B cell (primary cell): Measurements from ENCODE around the gene FER. TPM values are rescaled to one million over a fixed set of nuclear protein-coding genes. Genes with fewer than 3 reads are reported as not detected.

Experiments
- ATAC-seq: fragments of 200-7000 bp; cut with Tn5 transposase; one replicate; pipeline ENCODE4 v1.10.0; 2021; ENCODE audit warnings: low read depth, mild to moderate bottlenecking, moderate number of reproducible peaks, moderate library complexity
- CTCF ChIA-PET: fragments of 350-600 bp; sonication (Branson Sonifier 250); formaldehyde crosslinking; loops from one replicate; lab custom pipeline; 2021; ENCODE audit warnings: antibody characterized with exemption, inconsistent platforms; lab: Charles Lee
- POLR2A ChIA-PET: fragments of 350-600 bp; sonication (Branson Sonifier 250); formaldehyde crosslinking; loops from one replicate; lab custom pipeline; 2021; ENCODE audit warnings: antibody characterized with exemption; lab: Charles Lee
- DNase-seq: peaks from one replicate; pipeline ENCODE4 v3.0.0; 2013
- H2AFZ ChIP-seq: 2 replicates; pipeline ENCODE4 v1.6.1; 2012; ENCODE audit warnings: mild to moderate bottlenecking, low read depth, low read length; ENCODE audit not compliant: insufficient read depth, poor library complexity, severe bottlenecking
- H3K27ac ChIP-seq, 2 donors: 1 replicate in 1 of 2; 2 replicates in 1 of 2; pipeline ENCODE4 v1.5.1; 2012 to 2013; ENCODE audit warnings: low read length in 2 of 2, mild to moderate bottlenecking in 2 of 2, moderate library complexity in 1 of 2
- H3K27me3 ChIP-seq, 4 experiments: fragments of 200-600 bp in 1 of 4; sonication (generic) in 1 of 4; replicated peaks in 1 of 4; 1 replicate in 2 of 4; 2 replicates in 2 of 4; pipeline versions ENCODE4 v1.6.1 to v1.7.0; 2013 to 2016; ENCODE audit warnings: low read length in 3 of 4, mild to moderate bottlenecking in 2 of 4, mixed read lengths in 1 of 4, moderate library complexity in 1 of 4; ENCODE audit not compliant: insufficient read depth in 4 of 4, control insufficient read depth in 3 of 4; ENCODE audit errors: control extremely low read depth in 1 of 4
- H3K36me3 ChIP-seq, 2 experiments: replicated peaks in 1 of 2; 1 replicate in 1 of 2; 2 replicates in 1 of 2; pipeline versions ENCODE4 v1.6.1 to v1.7.1; 2013; ENCODE audit warnings: low read length in 1 of 2; ENCODE audit not compliant: insufficient read depth in 2 of 2, control insufficient read depth in 1 of 2; ENCODE audit errors: control extremely low read depth in 1 of 2, extremely low read depth in 1 of 2
- H3K4me1 ChIP-seq, 2 donors: fragments of 200-600 bp in 1 of 2; sonication (generic) in 1 of 2; 1 replicate in 1 of 2; 2 replicates in 1 of 2; pipeline versions ENCODE4 v1.5.1 to v1.6.1; 2013 to 2017; ENCODE audit warnings: low read length in 2 of 2; ENCODE audit not compliant: control insufficient read depth in 2 of 2, insufficient read depth in 2 of 2
- H3K4me2 ChIP-seq: replicated peaks from 2 replicates; pipeline ENCODE3; 2012; ENCODE audit warnings: mild to moderate bottlenecking, low read depth, low read length; ENCODE audit not compliant: poor library complexity, severe bottlenecking
- H3K4me3 ChIP-seq, 5 experiments: fragments of 200-600 bp in 1 of 5; sonication (generic) in 1 of 5; 1 replicate in 3 of 5; 2 replicates in 2 of 5; pipeline versions ENCODE4 v1.5.1 to v1.7.0; 2011 to 2016; ENCODE audit warnings: low read length in 4 of 5, mild to moderate bottlenecking in 4 of 5, low read depth in 2 of 5, control low read depth in 1 of 5, moderate library complexity in 1 of 5; ENCODE audit not compliant: insufficient read depth in 1 of 5; ENCODE audit errors: control extremely low read depth in 1 of 5, extremely low read depth in 1 of 5
- H3K79me2 ChIP-seq: fragments of 200-600 bp; sonication (generic); one replicate; pipeline ENCODE4 v1.6.0; 2016; ENCODE audit warnings: low read length; ENCODE audit not compliant: control insufficient read depth, insufficient read depth
- H3K9ac ChIP-seq: fragments of 200-600 bp; sonication (generic); 2 replicates; pipeline ENCODE4 v1.6.1; 2017; ENCODE audit warnings: mild to moderate bottlenecking, low read length, moderate library complexity
- H3K9me3 ChIP-seq, 3 donors: one replicate each; pipeline versions ENCODE4 v1.6.1 to v1.7.1; 2013; ENCODE audit warnings: low read length in 2 of 3; ENCODE audit not compliant: control insufficient read depth in 2 of 3, insufficient read depth in 1 of 3; ENCODE audit errors: control extremely low read depth in 1 of 3
- H4K20me1 ChIP-seq: 2 replicates; pipeline ENCODE4 v1.6.0; 2012; ENCODE audit warnings: mild to moderate bottlenecking, low read length; ENCODE audit not compliant: insufficient read depth, control insufficient read depth, poor library complexity, severe bottlenecking
- H3K27ac Mint-ChIP-seq: one replicate; pipeline ENCODE4 v1.8.0; 2021; ENCODE audit warnings: mixed read lengths
- H3K27me3 Mint-ChIP-seq: one replicate; pipeline ENCODE4 v1.8.0; 2021; ENCODE audit warnings: mixed read lengths
- H3K4me1 Mint-ChIP-seq: one replicate; pipeline ENCODE4 v1.8.0; 2021; ENCODE audit warnings: mixed read lengths
- H3K4me3 Mint-ChIP-seq: one replicate; pipeline ENCODE4 v1.8.0; 2021; ENCODE audit warnings: mixed read lengths
- H3K9me3 Mint-ChIP-seq: one replicate; pipeline ENCODE4 v1.8.0; 2022; ENCODE audit warnings: mixed read lengths; ENCODE audit not compliant: insufficient read depth
- EZH2 ChIP-seq: IDR thresholded peaks from 2 replicates; pipeline ENCODE4 v1.6.1; 2012; ENCODE audit warnings: borderline replicate concordance, low read depth, mild to moderate bottlenecking, moderate library complexity, low read length; ENCODE audit not compliant: insufficient read depth, poor library complexity, severe bottlenecking
- WGBS: methylation state at CpG from one replicate; pipeline ENCODE4 v1.1.5; 2013; ENCODE audit warnings: missing lambda C conversion rate; ENCODE audit not compliant: insufficient coverage; 5-methylcytosine and 5-hydroxymethylcytosine counted together
- intact Hi-C: fragments of 100-400 bp; cut with micrococcal nuclease; formaldehyde crosslinking; loops from one replicate; pipeline ENCODE4 v1.10.0; 2022
- polyA plus RNA-seq: library from polyadenylated mRNA; depleted of rRNA; stranded (reverse); fragments of >200 nt; gene quantifications from 2 replicates; pipeline ENCODE4 v1.2.3, GENCODE V29; 2012
- total RNA-seq, 2 donors: library from RNA; stranded (reverse); fragments of 120-200 nt in 1 of 2; gene quantifications; 1 replicate in 1 of 2; 2 replicates in 1 of 2; pipeline versions ENCODE4 v1.2.3 to v1.2.4, GENCODE V29; 2013 to 2022
- TF ChIP-seq, protein P1 (sequence below): fragments of 200-600 bp; IDR thresholded peaks from one replicate; pipeline ENCODE4 v1.8.0; 2022; ENCODE audit warnings: antibody characterized with exemption, mild to moderate bottlenecking

The FER gene
- total and polyA plus RNA-seq, 2 donors (not counting 1 experiment from before 2014, with no cell fraction given) = 1.3 to 41.3 TPM

- DNase-seq (no peak), ATAC-seq (no peak)
- no peaks in the 10 kb centered on the region for H3K9me3 Mint-ChIP-seq
- ChIA-PET CTCF (no interaction called here), POLR2A (no interaction called here)
- Histone ChIP-seq H3K9me3 (no peaks in the 10 kb centered on the region), H3K79me2 (no peaks in the 10 kb centered on the region), H3K9ac (no peak overlapping the region), H4K20me1 (no peaks in the 10 kb centered on the region), H2AFZ (no peak overlapping the region), H3K4me2 (no peak overlapping the region), H3K36me3 (no peaks in the 10 kb centered on the region), H3K27me3 (no peaks in the 10 kb centered on the region), H3K4me3 (no peak overlapping the region), H3K4me1 (peaks cover 0 to 2% of the 10 kb centered on the region in 2 donors), H3K27ac (no peak overlapping the region)
- H3K4me1 Mint-ChIP-seq = peaks cover 9% of the 10 kb centered on the region
- no peaks in the 10 kb centered on the region for H3K27me3 Mint-ChIP-seq
- no peak overlapping the region for H3K27ac Mint-ChIP-seq
- WGBS = 100% methylated on average over 2 of the region's 3 CpGs
- TF ChIP-seq, protein P1, sequence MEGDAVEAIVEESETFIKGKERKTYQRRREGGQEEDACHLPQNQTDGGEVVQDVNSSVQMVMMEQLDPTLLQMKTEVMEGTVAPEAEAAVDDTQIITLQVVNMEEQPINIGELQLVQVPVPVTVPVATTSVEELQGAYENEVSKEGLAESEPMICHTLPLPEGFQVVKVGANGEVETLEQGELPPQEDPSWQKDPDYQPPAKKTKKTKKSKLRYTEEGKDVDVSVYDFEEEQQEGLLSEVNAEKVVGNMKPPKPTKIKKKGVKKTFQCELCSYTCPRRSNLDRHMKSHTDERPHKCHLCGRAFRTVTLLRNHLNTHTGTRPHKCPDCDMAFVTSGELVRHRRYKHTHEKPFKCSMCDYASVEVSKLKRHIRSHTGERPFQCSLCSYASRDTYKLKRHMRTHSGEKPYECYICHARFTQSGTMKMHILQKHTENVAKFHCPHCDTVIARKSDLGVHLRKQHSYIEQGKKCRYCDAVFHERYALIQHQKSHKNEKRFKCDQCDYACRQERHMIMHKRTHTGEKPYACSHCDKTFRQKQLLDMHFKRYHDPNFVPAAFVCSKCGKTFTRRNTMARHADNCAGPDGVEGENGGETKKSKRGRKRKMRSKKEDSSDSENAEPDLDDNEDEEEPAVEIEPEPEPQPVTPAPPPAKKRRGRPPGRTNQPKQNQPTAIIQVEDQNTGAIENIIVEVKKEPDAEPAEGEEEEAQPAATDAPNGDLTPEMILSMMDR = no peak
- no peak for TF ChIP-seq EZH2
- no peak overlapping the region for H3K4me3 Mint-ChIP-seq
- intact Hi-C loops = no loop called here
Measured at GRCh38 chr5:108900668-108901067, 153.0 kb downstream of the FER start.

DNA sequence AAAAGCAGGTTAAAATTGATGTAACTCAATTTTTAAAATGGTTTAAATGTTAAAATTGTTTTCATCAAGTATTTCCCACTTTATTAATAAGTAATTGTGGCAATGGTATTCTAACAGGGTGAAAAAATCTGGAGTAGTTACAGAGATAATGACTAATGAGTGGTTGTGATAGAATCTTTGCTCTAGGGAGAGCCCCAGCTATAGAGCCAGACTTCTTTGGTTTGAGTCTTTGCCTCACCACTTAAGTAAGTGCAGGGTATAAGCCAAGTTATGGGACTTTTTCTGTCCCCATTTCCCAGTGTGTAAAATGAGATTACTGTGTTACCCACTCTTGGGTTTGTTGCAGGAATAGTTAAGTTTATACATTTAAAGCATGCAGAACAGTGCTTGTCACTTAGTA is 158.1 kb downstream of the FER start:
- CTCF ChIA-PET = interaction anchor here (1.0 kb wide), 1 partner anchor 14 kb away, joined by 3 read pairs; no protein-coding TSS in a partner anchor
- H3K4me1 Mint-ChIP-seq = peaks cover 3% of the 10 kb centered on the region
- TF ChIP-seq, protein P1 = no peak

More for the DNA sequence above, 158.1 kb downstream of the FER start:
- H3K4me2 ChIP-seq = no peak overlapping the region
- Mint-ChIP-seq H3K27ac (no peak overlapping the region), H3K27me3 (no peaks in the 10 kb centered on the region), H3K4me3 (no peak overlapping the region), H3K9me3 (peaks cover 2% of the 10 kb centered on the region)
- POLR2A ChIA-PET = no interaction called here
- peaks cover 0 to 1% (median 0%) of the 10 kb centered on the region in 3 donors for H3K9me3 ChIP-seq
- H3K36me3 ChIP-seq = no peaks in the 10 kb centered on the region
- no peak overlapping the region for H3K27ac ChIP-seq
- no peak overlapping the region for H3K4me3 ChIP-seq
- intact Hi-C loops = no loop called here
- ATAC-seq = no peak
- no peaks in the 10 kb centered on the region for H4K20me1 ChIP-seq
- no peaks in the 10 kb centered on the region for H3K4me1 ChIP-seq
- H3K79me2 ChIP-seq = no peaks in the 10 kb centered on the region
- H3K9ac ChIP-seq = no peak overlapping the region
- H3K27me3 ChIP-seq = no peaks in the 10 kb centered on the region
- no peak overlapping the region for H2AFZ ChIP-seq
- no peak for DNase-seq
